GM21390 (cell line): ENCODE data around the gene SEC23IP.
"Not testable (repeated sequence)": the region's sequence is repeated elsewhere in the genome, so short reads cannot be mapped to it uniquely, and the experiment has no call there.

Experiments used
- ATAC-seq: cut with Tn5 transposase; IDR thresholded peaks from one replicate; pipeline ENCODE4 v1.9.1; 2021; ENCODE audit not compliant: unreplicated experiment

SEC23IP gene

GRCh38 chr10:119892188-119893065 is at the start of gene SEC23IP:
TSS of gene SEC23IP (plus strand) at chr10:119892730. CDS start at chr10:119892783, 53 bp downstream.
- ATAC-seq = peak; percentile 98

- ATAC-seq = no peak
These were observed 46.9 kb upstream of the SEC23IP start for GRCh38 chr10:119845656-119846055.

- no peak for ATAC-seq
These were observed 43.3 kb upstream of the SEC23IP start for GRCh38 chr10:119849031-119849789.

GRCh38 chr10:119849944-119850343 is 42.6 kb upstream of the SEC23IP start:
- ATAC-seq = no peak

DNA sequence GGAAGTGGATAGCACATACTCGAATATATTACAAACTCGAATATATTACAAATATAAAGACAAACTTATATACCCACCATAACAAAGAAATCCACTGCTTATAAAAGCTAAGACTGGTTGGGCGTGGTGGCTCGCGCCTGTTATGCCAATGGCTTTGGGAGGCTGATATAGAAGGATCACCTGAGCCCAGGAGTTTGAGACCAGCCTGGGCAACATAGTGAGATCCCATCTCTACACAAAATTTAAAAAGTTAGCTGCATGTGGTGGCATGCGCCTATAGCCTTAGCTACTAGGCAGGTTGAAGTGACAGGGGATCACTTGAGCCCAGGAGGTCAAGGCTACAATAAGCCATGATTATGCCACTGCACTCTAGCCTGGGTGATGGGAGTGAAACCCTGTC is 40.3 kb upstream of the SEC23IP start:
- ATAC-seq = no peak

DNA sequence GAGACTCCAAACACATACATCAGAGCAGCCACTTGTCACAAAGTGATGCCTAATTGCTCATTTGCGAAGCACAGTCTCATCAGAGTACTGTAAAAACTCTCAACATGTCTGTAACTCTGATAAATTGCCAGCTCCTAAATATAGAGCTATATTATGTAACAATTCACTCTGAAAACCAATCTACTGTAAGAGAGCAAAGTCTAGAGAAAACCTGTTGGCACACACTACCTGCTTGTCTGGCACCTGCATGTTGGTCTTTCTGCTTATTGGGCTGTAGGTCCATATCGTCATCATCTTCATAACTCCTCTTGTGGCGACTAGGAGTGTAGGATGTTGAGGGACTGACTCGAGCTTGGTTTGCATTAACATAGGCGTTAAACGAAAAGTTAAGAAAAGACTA is 39.7 kb upstream of the SEC23IP start:
- no peak for ATAC-seq

DNA sequence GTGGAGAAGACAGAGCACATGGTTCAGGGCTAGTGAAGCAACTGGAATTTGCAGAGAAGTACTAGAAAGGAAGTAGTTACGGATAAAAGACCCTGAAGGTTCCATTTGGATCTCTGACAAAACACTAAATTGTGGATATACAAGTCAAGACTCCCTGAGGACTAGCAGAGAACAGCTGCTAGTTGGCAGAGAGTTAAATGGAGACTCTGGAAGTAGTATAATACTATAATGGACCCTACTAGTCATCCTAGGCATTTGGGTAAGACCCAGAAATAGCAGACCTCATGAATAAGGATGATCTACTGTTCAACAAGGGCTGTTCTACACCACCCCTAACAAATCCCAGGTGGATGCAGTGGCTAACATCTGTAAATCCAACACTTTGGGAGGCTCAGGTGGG is 39.0 kb upstream of the SEC23IP start:
- no peak for ATAC-seq

DNA sequence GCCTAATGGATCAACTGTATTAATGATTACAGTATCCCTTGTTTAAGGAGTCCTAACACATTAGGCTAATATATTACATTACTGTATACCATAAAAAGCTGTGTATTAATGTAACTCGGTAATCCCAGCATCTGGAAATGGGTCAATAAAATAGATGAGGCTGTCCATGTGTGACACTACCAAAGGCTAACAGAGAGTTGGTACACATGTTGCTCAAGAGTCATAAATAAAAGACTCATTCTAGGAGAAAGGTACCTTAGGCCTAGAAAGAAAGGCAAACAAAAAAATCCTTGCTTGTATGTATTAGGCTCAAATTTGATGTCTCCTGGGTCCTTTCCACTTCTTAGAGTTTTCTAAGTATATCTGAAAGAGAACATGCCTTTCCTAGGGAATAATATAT is 34.5 kb upstream of the SEC23IP start:
- no peak for ATAC-seq

DNA sequence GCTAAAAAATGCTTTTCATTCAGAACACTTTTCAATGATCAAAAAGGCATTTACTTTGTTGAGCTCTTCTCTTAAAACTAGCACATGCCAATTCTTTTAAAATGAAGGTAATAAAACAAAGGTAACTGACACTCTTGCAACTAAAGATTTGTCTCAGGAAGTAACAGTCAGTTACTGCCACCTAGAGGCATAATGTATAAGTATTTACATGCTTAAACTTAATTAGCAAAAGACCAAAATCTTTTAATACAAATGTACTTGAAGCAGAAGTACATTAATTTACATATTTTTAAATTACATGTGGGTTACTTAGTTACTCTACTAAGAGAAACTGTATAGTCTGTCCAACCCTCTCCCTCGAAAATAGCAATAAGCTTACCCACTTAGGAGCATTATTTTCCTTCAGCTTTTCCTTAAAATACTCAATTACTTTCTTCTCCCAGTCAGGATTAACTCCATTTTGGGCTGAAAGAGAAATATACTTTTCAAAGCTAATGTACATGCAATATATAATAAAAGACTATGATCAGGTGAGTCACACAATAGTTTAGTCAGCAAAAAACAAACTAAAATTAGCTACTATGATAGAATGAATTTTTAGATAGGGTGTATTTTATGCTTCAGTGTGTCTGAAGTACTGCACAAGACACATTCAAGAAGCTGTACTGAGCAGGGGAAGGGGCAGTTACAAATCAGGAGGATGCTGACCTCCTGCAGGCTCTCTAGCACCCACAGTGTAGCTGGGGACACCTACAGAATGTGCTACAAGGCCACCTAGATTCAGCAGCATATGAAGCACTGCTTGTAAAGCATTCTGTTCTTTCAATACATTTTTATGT is 32.9 kb upstream of the SEC23IP start:
- ATAC-seq = no peak

DNA sequence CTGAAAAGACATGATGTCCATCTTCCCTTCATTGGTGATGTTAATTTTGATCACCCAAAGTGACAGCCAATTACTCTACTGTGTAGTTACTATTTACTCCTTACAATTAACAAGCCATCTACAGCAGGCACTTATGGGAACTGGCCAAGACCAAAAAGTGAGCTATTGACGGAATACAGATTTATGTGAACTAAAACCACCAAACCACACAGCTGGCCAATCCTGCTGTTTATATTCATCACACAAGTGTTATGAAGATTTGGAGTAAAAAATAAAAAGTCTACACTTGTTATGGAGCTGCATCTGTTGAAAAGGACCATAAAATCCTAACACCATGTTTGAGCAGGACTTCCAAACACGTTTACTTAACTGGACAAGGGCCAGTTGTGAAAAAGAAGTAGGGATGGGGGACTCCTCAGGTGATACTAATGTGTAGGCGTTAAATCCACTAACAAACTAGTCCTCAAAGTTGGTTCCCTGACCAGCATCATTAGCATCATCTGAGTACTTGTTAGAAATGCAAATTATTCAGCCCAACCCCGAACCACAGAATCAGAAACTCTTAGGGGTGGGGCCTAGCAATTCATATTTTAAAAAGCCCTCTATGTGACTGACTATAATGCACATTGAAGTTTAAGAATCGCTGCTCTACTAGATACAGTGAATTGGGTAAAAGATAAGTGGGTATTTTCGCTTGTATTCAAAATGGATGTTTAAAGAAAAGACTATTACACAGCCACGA is 31.5 kb upstream of the SEC23IP start:
- ATAC-seq = no peak

- ATAC-seq = no peak
These were observed 30.0 kb upstream of the SEC23IP start for GRCh38 chr10:119862524-119862923.

- ATAC-seq = no peak
These were observed 28.5 kb upstream of the SEC23IP start for GRCh38 chr10:119863951-119864565.

DNA sequence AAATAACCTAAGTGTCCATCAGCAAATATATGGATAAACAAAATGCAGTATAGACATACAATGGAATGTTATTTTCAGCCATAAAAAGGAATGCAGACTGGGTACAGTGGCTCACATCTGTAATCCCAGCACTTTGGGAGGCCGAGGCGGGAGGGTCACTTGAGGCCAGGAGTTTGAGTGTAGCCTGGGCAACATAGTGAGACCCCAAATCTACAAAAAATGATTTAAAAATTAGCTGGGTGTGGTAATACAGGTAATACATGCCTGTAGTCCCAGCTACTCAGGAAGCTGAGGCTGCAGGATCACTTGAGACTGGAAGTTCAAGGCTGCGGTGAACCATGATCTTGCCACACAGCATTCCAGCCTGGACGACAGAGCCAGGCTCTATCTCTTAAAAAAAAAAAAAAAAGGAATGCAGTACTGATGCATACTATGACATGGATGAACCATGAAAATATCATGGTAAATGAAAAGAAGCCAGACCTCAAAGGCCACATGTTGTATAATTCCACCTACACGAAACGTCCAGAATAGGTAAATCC is 26.8 kb upstream of the SEC23IP start:
- ATAC-seq = no peak

DNA sequence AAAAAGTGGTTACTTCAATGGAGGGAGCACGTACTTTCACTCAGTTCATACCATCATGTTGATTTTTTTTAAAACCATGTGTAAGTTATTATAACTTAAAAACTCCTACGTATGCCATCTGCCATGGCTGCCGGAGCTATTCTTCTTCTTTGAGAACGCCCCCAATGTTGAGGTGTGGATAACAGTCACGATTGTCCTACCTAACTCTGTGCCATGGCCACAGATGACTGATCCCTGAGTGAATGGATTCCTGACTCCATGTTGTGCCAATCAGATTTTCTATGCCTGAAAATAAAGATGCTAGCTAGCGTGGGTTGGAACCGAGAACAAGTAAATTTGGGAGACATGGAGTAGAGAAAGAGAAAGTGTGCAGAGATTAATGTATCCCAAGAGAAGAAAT is 25.2 kb upstream of the SEC23IP start:
- no peak for ATAC-seq

DNA sequence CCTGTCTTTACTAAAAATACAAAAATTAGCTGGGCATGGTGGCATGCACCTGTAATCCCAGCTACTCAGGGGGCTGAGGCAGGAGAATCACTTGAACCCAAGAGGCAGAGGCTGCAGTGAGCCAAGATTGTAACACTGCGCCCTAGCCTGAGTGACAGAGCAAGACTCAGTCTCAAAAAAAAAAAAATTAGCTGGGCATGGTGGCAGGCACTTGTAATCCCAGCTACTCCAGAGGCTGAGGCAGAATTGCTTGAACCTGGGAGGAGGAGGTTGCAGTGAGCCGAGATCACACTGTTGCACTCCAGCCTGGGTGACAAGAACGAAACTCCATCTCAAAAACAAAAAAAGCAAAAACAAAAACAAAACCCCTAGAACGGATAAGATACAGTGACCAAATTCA is 23.1 kb upstream of the SEC23IP start:
- not testable (repeated sequence) for ATAC-seq

DNA sequence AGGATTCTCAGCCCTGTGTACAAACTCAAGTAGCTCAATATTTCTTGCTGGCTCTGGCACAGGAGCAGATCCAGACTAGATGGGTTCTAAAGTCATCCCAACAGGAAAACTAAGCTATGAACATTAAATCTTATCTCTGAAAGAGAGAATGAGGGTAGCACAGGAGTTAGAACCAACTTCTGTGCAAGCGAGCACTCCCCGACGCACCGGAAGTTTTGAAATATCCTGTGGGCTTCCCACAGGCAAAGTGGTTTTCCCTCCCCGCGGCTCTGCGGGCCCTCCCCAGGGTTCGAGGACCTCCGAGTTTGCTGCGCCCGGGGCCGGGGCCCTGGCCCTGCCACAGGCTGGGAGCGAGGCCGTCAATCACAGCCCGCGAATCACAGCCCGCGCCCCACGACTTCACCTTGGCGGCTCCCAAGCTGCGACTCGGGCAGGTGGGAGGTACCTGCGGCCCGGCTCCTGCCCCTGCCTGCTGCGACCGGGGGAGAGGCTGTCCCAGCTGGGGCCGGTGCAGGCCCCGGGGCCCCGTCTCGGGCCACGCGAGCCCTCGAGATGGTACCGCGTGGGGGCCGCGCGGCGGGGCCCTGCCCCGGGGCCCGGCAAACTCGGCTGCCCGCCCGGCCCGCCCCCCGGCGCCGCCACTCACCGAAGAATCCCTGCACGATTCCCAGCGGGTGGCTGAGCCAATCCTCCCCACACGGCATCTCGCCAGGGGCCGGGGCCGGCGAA is 20.5 kb upstream of the SEC23IP start:
- ATAC-seq = peak; percentile 38

- ATAC-seq = peak; percentile 18
These were observed 20.0 kb upstream of the SEC23IP start, which contains the start of gene MCMBP for GRCh38 chr10:119872610-119872859. TSS of gene MCMBP (minus strand) at chr10:119872843. CDS start at chr10:119872584, 259 bp downstream.

- peak; percentile 87 for ATAC-seq
These were observed 19.5 kb upstream of the SEC23IP start for GRCh38 chr10:119872860-119873681.
